Body of pancreas (tissue), 4 donors: Measurements from ENCODE around the gene KIFC3.
"Not testable (repeated sequence)": the region's sequence is repeated elsewhere in the genome, so short reads cannot be mapped to it uniquely, and the experiment has no call there.

Source experiments
- POLR2A ChIP-seq, 3 donors: fragments of 450-650 bp; IDR thresholded peaks; one replicate each; pipeline ENCODE4 v1.6.1; 2016; ENCODE audit warnings: antibody characterized with exemption in 3 of 3, mild to moderate bottlenecking in 2 of 3
- TF ChIP-seq, protein P1 (sequence below), 7 experiments: fragments of 450-650 bp in 4 of 7; fragments of 200-600 bp in 3 of 7; sonication (generic) in 3 of 7; IDR thresholded peaks; one replicate each; pipeline ENCODE4 v1.5.1; 2016 to 2019; ENCODE audit warnings: antibody characterized with exemption in 7 of 7

- TF ChIP-seq, protein P1, sequence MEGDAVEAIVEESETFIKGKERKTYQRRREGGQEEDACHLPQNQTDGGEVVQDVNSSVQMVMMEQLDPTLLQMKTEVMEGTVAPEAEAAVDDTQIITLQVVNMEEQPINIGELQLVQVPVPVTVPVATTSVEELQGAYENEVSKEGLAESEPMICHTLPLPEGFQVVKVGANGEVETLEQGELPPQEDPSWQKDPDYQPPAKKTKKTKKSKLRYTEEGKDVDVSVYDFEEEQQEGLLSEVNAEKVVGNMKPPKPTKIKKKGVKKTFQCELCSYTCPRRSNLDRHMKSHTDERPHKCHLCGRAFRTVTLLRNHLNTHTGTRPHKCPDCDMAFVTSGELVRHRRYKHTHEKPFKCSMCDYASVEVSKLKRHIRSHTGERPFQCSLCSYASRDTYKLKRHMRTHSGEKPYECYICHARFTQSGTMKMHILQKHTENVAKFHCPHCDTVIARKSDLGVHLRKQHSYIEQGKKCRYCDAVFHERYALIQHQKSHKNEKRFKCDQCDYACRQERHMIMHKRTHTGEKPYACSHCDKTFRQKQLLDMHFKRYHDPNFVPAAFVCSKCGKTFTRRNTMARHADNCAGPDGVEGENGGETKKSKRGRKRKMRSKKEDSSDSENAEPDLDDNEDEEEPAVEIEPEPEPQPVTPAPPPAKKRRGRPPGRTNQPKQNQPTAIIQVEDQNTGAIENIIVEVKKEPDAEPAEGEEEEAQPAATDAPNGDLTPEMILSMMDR (IDR thresholded peaks at IDR 0.05): not testable (repeated sequence)
- TF ChIP-seq POLR2A (IDR thresholded peaks at IDR 0.05): not testable (repeated sequence)
Measured at GRCh38 chr16:57796014-57796413, 6.3 kb downstream of the KIFC3 start.
